HG03196 (cell line): ENCODE measurements around the gene EAF1.
"Not testable (repeated sequence)": the region's sequence is repeated elsewhere in the genome, so short reads cannot be mapped to it uniquely, and the experiment has no call there.

Experiments used
- ATAC-seq: cut with Tn5 transposase; IDR thresholded peaks from one replicate; pipeline ENCODE4 v1.9.1; 2021; ENCODE audit not compliant: unreplicated experiment

The EAF1 gene

DNA sequence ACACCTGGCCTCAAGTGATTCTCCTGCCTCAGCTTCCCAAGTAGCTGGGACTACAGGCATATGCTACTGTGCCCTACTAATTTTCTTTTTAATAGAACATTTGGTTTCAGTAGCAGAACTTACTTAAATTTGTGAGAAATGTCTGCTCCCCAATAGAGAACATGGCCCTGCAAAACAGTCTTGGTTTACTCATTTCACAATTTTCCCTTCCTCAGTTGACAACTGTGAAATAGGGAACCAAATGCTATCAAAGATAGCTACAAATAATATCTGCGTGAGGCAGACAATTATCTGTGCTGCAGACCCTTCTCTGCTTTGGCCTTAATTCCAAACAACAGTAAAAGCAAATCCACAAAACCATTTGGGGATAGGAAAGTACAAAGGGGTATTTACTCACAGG, 22.6 kb upstream of the EAF1 start:
- ATAC-seq, result no peak

- no peak for ATAC-seq
These were observed 21.8 kb upstream of the EAF1 start for GRCh38 chr3:15405448-15406050.

DNA sequence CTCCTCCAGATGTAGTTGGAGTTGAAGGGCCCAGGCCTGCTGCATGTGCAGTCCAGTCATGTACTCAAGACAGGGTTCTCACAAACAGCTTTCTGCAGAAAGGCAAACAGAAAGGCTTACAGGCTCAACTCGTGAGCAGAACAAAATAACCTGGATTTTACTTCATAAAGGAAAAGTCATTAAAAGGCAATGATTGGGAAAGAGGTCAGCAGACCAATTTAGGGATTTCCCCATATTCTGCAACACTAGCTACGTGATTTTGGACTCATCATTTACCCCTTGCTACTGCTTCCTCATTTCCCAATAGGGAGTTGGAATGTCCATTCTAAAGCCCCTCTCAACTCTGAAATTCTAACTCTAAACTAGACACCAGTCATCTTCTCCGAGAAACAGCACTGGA, 18.2 kb upstream of the EAF1 start:
- ATAC-seq, result no peak

DNA sequence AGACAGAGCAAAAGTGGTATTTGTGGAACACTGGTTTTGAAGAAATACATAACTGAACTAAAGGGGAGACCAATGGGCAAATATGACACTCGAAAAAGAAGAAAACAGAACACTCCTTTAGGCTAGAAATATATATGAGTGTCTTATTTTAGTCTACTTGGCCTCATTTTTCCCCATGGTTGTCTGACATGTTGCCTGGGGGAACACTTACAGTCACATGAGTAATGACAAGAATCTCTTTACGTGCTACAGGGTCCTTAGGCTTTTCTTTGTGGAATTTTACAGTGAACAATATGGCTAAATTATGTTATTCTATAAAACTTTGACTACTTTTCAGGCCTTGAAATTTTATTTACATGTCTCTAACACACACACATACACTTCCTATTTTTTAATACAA, 17.6 kb upstream of the EAF1 start:
- no peak for ATAC-seq

DNA sequence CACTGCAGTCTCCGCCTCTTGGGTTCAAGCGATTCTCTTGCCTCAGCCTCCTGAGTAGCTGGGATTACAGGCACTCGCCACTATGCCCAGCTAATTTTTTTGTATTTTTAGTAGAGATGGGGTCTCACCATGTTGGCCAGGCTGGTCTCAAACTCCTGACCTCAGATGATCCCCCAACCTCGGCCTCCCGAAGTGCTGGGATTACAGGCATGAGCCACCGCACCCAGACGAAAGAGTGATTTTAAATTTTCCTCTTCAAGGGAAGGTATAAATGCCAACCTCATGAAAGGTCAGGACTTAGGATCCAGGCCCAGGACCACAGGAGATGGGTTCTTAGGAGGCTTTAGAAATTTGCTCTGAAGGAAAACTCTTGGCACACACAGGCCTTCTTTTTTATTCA, 16.4 kb upstream of the EAF1 start:
- ATAC-seq, result not testable (repeated sequence)

DNA sequence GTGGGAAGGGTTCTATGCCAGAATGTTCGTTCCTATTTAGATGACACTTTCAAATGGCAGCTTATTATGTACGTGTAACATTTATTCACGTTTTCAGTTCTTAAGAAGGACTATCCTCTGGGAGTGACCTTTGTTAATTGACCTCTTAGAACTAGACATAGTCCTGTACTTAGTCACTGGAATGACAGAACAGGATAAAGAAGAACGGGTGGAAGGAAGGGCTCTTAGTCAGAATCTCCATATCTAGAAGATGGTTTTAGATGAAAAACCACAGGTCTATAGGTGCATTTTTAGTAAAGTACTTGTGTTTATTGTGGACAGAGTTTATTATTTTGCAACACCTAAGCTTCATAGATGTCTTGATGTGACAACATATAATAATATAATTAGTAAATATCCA, 6.5 kb upstream of the EAF1 start:
- no peak for ATAC-seq

GRCh38 chr3:15426579-15427118, 749 bp upstream of the EAF1 start:
- ATAC-seq, result no peak

GRCh38 chr3:15427981-15428380, 583 bp downstream of the EAF1 start:
- no peak for ATAC-seq

DNA sequence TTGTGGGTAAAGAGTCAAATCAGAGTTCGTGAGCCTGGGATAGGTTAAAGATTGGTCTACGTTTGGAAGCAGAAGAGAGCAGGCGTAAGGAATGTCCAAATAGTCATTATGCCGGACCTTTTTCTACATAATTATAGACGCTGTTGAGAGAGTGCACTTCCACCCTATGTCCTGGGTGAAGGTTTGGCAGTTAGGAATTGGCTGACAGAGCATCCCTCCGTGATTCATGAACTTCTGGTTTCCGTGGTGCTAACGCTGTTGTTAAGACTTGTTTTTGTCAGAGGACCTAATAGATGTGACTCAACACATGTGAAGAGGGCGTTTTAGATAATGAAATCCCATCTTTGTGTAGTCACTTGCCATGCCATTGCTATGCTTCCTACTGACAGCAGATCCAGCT, 1.1 kb downstream of the EAF1 start:
- ATAC-seq, result no peak

DNA sequence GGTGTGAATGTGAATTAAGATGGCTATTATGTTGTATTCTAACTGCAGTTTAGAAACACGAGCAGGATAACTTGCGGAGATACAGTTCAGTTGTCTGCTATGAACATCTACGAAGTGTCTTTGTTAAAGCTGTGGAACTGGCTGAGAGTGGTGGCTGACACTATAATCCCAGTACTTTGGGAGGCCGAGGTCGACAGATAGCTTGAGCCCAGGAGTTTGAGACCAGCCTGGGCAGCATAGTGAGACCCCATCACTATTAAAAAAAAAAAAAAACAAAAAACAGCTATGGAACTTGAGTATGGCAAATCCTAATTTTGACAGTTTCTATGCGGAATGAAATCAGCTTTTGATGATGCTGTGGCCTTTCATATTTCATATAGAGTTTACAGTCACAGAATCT, 1.7 kb downstream of the EAF1 start:
- no peak for ATAC-seq

GRCh38 chr3:15430624-15431023, 3.2 kb downstream of the EAF1 start:
- no peak for ATAC-seq

DNA sequence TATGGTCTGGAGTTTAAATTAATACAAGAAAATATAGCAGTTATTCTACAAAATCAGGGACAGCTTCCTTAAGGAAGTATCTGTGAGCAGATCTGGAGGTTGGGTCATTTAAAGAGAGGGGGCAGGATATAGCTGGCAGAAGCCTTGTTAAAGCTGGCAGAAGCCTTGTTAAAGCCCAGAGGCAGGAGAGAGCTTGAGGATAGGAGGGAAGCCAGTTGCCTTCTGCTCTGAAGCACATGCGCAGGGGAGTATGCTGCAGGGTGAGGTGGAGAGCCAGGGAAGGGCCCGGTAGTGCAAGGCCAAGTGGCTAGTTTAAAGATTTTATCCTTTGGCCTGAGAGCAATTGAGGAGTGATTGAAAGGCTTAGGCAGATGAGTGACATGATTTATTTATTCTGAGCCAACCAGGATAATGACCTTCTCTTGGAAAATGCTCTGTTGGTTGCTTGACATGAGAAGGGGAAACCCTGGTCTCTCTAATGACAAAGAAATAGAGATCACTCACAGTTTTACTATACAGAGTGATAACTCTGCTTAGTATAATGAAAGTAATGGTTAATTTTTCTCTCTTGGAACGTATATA, 3.9 kb downstream of the EAF1 start:
- ATAC-seq, result no peak

DNA sequence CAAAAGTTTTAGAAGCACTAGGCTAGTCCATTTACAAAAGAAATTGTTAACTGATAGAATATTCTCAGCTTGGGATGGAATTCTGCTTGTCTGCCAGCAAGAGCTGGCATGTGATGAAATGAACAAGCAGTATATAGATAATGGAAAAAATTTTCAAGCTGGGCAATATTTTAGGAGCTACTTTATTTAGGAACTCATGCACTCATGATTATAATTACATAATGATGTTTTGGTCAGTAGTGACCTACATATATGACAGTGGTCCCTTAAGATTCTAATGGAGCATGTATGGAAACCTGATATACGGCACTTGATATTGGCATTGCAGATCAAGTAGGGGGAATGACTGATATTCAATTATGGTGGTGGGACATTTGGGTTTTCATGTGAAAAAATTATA, 6.1 kb downstream of the EAF1 start:
- no peak for ATAC-seq

- ATAC-seq, result no peak
These were observed 7.4 kb downstream of the EAF1 start for GRCh38 chr3:15434756-15435155.

DNA sequence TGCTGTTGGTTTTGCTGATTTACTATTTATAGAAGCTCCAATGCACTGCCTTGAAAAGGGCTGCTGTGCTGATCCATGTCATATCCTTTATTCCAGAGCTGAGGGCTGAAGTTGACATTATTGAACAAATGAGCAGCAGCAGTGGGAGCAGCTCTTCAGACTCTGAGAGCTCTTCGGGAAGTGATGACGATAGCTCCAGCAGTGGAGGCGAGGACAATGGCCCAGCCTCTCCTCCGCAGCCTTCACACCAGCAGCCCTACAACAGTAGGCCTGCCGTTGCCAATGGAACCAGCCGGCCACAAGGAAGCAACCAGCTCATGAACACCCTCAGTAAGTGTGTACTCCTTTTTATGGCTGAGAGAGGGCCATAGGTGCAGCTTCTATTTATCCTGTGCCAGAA, 8.8 kb downstream of the EAF1 start:
- ATAC-seq, result no peak

DNA sequence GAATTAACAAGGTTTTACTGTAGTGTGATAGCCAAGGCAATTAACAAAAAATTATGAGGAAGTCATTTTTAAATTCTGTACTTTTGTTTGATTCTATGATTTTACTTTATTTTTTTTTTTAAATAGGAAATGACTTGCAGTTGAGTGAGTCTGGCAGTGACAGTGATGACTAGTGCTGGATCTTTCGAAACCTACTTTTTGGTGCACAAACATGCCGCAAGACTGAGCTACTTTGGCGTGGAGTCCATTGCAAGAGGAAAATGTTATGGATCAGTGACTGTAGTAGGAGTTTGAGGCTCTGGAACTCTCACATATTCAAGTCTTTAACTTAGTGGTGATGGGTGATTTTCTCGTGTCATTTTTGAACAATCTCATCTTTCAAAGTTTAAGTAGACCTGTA, 11.6 kb downstream of the EAF1 start:
- ATAC-seq, result no peak

DNA sequence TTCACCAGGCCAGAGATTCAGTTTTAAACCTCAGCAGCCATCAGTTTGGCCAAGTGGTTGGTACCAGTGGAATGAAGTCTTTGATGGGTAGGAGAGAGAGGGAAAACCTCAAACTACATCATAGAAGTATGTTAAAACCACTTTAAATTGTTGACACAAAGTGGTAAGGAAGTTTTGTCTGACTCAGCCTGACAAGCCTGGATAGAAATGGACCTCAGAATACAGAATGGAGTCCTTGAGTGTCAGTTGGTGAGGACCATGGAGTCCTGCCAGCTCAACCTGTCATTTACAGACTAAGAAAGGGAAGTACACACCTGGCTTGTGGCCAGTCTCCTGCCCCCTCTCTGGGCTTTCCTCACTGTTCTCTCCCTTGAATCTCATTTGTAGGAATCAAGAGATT, 12.1 kb downstream of the EAF1 start:
- no peak for ATAC-seq

- ATAC-seq, result no peak
These were observed 13.5 kb downstream of the EAF1 start for GRCh38 chr3:15440891-15441290.

DNA sequence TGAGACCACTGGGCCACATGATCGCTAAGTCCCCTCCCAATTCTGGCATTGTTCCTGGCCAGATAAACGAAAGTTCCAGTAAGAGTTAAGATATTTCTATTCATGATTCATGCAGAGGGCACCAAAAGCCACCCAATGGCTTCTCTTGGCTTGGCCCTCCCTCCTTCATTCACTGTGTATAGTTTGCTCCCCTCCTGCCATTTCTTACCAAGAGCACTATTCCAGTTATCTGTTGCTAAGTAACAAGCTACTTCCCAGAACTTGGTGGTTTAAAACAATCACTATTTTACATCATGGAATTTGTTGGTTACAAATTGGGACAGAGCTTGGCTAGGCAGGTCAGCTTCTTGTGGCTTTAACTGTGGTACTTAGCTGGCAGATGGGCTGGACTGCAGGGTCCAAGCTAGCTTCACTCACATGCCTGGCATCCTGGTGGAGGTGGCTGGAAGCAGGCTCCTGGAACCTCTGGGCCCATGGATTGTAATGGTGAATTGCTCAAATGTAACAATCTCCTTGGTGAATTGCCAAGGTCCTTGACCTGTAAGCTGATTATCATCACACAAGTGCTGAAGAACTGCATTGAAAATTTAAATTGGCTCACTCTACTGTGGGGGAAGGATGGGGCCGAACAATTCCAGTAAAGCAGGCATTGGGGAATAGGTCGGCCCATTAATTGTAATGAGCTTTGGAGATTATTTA, 16.6 kb downstream of the EAF1 start:
- ATAC-seq, result no peak

GRCh38 chr3:15449489-15450224, 22.3 kb downstream of the EAF1 start:
- no peak for ATAC-seq

GRCh38 chr3:15450438-15451215, 23.2 kb downstream of the EAF1 start:
- ATAC-seq, result no peak
